A204.1 (cell line): ENCODE data around the gene GLRX.

ENCODE experiments used
- FAIRE-seq: peaks from 2 replicates; lab custom pipeline; 2012; peaks lifted over from hg19 to GRCh38; lab: Jason Lieb, UNC

The GLRX gene

GRCh38 chr5:95808686-95809413, 13.7 kb downstream of the GLRX start:
- FAIRE-seq: no peak

GRCh38 chr5:95808013-95808685, 14.4 kb downstream of the GLRX start:
- FAIRE-seq: no peak

- FAIRE-seq: no peak
Measured at GRCh38 chr5:95806687-95807086, 15.8 kb downstream of the GLRX start.

GRCh38 chr5:95804736-95805539, 17.6 kb downstream of the GLRX start:
- no peak for FAIRE-seq

GRCh38 chr5:95803271-95804148, 19.0 kb downstream of the GLRX start:
- no peak for FAIRE-seq

- FAIRE-seq: no peak
Measured at GRCh38 chr5:95801961-95802360, 20.6 kb downstream of the GLRX start.

- no peak for FAIRE-seq
Measured at GRCh38 chr5:95801532-95801931, 21.0 kb downstream of the GLRX start.

- no peak for FAIRE-seq
Measured at GRCh38 chr5:95800553-95800952, 22.0 kb downstream of the GLRX start.

GRCh38 chr5:95799191-95799835, 23.2 kb downstream of the GLRX start:
- no peak for FAIRE-seq

- FAIRE-seq: no peak
Measured at GRCh38 chr5:95798545-95798944, 24.0 kb downstream of the GLRX start.

GRCh38 chr5:95798048-95798447, 24.5 kb downstream of the GLRX start:
- no peak for FAIRE-seq

- no peak for FAIRE-seq
Measured at GRCh38 chr5:95797301-95797700, 25.2 kb downstream of the GLRX start.

GRCh38 chr5:95794070-95794516, 28.4 kb downstream of the GLRX start:
- FAIRE-seq: no peak

GRCh38 chr5:95791751-95792150, 30.8 kb downstream of the GLRX start:
- FAIRE-seq: no peak

- no peak for FAIRE-seq
Measured at GRCh38 chr5:95788493-95788892, 34.0 kb downstream of the GLRX start.

- FAIRE-seq: no peak
Measured at GRCh38 chr5:95786821-95787418, 35.6 kb downstream of the GLRX start.

GRCh38 chr5:95784514-95785302, 37.8 kb downstream of the GLRX start:
- FAIRE-seq: no peak

- no peak for FAIRE-seq
Measured at GRCh38 chr5:95783661-95784060, 38.9 kb downstream of the GLRX start.

- FAIRE-seq: no peak
Measured at GRCh38 chr5:95782181-95782580, 40.3 kb downstream of the GLRX start.

GRCh38 chr5:95781101-95781583, 41.4 kb downstream of the GLRX start:
- FAIRE-seq: no peak
